H54 (cell line): ENCODE results near the gene RB1.

Experiments used
- DNase-seq: peaks from one replicate; pipeline ENCODE4 v3.0.0; 2011; ENCODE audit warnings: low spot score, mixed read lengths; ENCODE audit not compliant: insufficient read length
- FAIRE-seq: peaks from 3 replicates; lab custom pipeline; 2011; peaks lifted over from hg19 to GRCh38; lab: Jason Lieb, UNC
- POLR2A ChIP-seq: IDR thresholded peaks from 2 replicates; pipeline ENCODE4 v1.6.1; 2011; ENCODE audit warnings: low read depth, mild to moderate bottlenecking, low read length

The RB1 gene

DNA sequence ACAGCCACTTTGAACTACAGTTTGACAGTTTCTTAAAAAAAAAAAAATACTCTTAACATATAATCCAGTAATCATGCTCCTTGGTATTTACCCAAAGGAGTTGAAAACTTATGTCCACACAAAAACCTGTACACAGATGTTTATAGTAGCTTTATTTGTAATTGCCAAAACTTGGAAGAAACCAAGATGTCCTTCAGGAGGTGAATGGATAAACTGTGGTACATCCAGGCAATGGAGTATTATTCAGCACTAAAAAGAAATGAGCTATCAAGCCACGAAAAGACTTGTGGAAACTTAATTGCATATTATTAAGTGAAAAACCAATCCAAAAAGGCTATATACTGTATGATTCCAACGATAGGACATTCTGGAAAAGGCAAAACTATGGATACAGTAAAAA lies 184.4 kb downstream of the RB1 start:
- FAIRE-seq (no peak), DNase-seq (no peak)
- no peak for TF ChIP-seq POLR2A

GRCh38 chr13:48488995-48489394 lies 185.4 kb downstream of the RB1 start:
- no peak for TF ChIP-seq POLR2A
- no peak for FAIRE-seq
- no peak for DNase-seq

- no peak for TF ChIP-seq POLR2A
- no peak for FAIRE-seq
These were observed 186.1 kb downstream of the RB1 start for GRCh38 chr13:48489666-48490065.

GRCh38 chr13:48490241-48490640 lies 186.7 kb downstream of the RB1 start:
- no peak for TF ChIP-seq POLR2A
- no peak for FAIRE-seq
- no peak for DNase-seq

More at GRCh38 chr13:48489666-48490065, 186.1 kb downstream of the RB1 start:
- no peak for DNase-seq

GRCh38 chr13:48491423-48492095 lies 188.0 kb downstream of the RB1 start:
- TF ChIP-seq POLR2A, result no peak
- no peak for FAIRE-seq

DNA sequence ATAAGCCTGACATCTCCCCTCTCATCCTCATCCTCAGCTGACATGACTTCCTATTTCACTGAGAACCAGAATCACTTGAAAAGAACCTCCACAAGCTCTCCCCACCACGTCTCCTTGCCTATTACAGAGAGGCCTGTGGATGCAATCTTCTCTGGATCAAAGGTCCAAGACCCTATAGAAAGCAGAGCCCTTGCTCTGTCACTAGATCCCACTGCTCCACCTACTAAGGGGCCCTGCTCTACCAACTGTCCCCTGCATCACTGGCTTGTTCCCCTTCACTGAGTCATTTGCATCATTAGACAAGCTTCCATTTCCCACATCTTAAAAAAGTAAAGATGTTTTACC lies 188.5 kb downstream of the RB1 start:
- FAIRE-seq (no peak), DNase-seq (no peak)
- no peak for TF ChIP-seq POLR2A

More at GRCh38 chr13:48491423-48492095, 188.0 kb downstream of the RB1 start:
- no peak for DNase-seq

DNA sequence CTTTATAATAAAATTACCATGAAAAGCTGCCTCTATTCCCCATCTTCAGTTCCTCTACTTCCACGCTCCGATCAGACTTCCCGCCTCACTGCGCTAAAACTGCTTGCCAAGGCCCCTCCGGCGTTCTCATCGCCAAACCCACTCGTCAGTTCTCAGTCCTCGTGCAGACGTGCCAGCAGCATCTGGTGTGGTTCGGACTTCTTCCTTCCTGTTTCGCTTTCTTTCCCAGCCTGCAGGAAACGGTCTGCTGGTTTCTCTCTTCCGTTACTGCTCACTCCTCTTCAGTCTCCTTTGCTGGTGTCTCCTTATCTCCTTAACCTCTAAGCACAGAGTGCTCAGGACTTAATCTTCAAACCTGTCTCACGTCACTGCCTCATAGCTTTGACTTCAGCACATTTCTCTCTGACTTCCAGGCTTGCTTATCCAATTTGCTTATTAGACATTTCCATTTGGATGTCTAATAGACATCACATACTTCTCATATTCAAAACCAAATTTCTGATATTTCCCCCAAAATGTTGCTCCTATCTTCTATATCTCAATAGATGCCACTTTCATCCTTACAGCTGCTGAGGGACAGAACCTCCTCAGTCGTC lies 189.0 kb downstream of the RB1 start:
- FAIRE-seq (no peak), DNase-seq (no peak)
- TF ChIP-seq POLR2A, result no peak

GRCh38 chr13:48493066-48493765 lies 189.7 kb downstream of the RB1 start:
- no peak for TF ChIP-seq POLR2A
- FAIRE-seq, result no peak
- no peak for DNase-seq

- FAIRE-seq, result no peak
- DNase-seq, result no peak
These were observed 190.3 kb downstream of the RB1 start for GRCh38 chr13:48493851-48494250.

GRCh38 chr13:48494874-48495273 lies 191.3 kb downstream of the RB1 start:
- DNase-seq (no peak), FAIRE-seq (no peak)
- no peak for TF ChIP-seq POLR2A

More at GRCh38 chr13:48493851-48494250, 190.3 kb downstream of the RB1 start:
- no peak for TF ChIP-seq POLR2A

- TF ChIP-seq POLR2A, result no peak
- no peak for FAIRE-seq
These were observed 193.0 kb downstream of the RB1 start for GRCh38 chr13:48496271-48497161.

GRCh38 chr13:48497669-48498068 lies 194.1 kb downstream of the RB1 start:
- no peak for TF ChIP-seq POLR2A
- no peak for FAIRE-seq

More at GRCh38 chr13:48496271-48497161, 193.0 kb downstream of the RB1 start:
- no peak for DNase-seq

DNA sequence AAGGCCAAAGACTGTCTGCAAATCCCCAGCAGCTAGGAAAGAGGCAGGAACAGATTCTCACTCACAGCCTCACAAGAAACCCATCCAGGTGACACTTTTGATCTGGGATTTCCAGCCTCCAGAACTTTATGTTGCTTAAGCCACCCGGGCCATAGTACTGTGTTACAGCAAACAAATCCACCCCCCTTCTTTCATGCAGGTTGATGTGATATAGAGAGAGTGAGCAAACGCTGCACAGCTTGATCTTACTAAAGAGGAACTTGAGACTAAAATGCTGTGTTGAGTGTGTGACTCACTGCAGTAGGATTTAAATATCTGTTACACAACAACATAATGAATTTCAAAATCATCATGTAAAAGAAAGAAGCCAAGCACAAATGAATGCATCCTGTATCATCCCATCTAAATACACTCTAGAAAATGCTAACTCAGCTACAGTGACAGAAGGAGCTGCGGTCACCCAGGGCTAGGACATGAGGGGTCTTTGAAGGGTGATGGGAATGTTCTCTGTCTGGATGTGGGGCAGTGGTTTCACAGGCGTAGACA lies 197.2 kb downstream of the RB1 start:
- no peak for TF ChIP-seq POLR2A
- peak; percentile 12 for DNase-seq
- peak; percentile 50 for FAIRE-seq

More at GRCh38 chr13:48497669-48498068, 194.1 kb downstream of the RB1 start:
- DNase-seq, result no peak
